Prostate gland (tissue), 2 donors: Measurements from ENCODE around the gene ARID3C. TPM values are rescaled to one million over a fixed set of nuclear protein-coding genes. Genes with fewer than 3 reads are reported as not detected.

ENCODE experiments used
- DNase-seq: peaks from one replicate; pipeline ENCODE4 v3.0.0-alpha.2; 2019; ENCODE audit warnings: low spot score
- H3K27ac ChIP-seq, 2 donors: fragments of 200-600 bp; sonication (generic); 2 replicates each; pipeline ENCODE4 v1.5.1; 2017 to 2019
- H3K27me3 ChIP-seq: fragments of 200-600 bp; sonication (generic); replicated peaks from 2 replicates; pipeline ENCODE4 v1.5.1; 2019; ENCODE audit not compliant: insufficient read depth
- H3K36me3 ChIP-seq, 2 donors: fragments of 200-600 bp; sonication (generic); 1 replicate in 1 of 2; 2 replicates in 1 of 2; pipeline versions ENCODE4 v1.5.1 to v1.8.1; 2017 to 2019
- H3K4me1 ChIP-seq: fragments of 200-600 bp; sonication (generic); replicated peaks from 2 replicates; pipeline ENCODE4 v1.5.1; 2019
- H3K4me3 ChIP-seq, 2 donors: fragments of 200-600 bp; sonication (generic); 2 replicates each; pipeline ENCODE4 v1.5.1; 2017 to 2019
- H3K9me3 ChIP-seq: fragments of 200-600 bp; sonication (generic); 2 replicates; pipeline ENCODE4 v1.5.1; 2017
- POLR2A ChIP-seq: fragments of 450-650 bp; IDR thresholded peaks from one replicate; pipeline ENCODE4 v1.6.1; 2016; ENCODE audit warnings: antibody characterized with exemption, mild to moderate bottlenecking
- POLR2AphosphoS5 ChIP-seq: sonication (generic); formaldehyde crosslinking; IDR thresholded peaks from one replicate; pipeline ENCODE4 v1.6.1; 2017; ENCODE audit warnings: antibody characterized with exemption
- WGBS: methylation state at CpG from one replicate; pipeline ENCODE4 v1.1.5; 2018; 5-methylcytosine and 5-hydroxymethylcytosine counted together
- intact Hi-C: fragments of 100-400 bp; cut with DNase I; formaldehyde crosslinking; loops from one replicate; pipeline ENCODE4 v1.14.2; 2022
- total RNA-seq, 2 donors: library from RNA; depleted of rRNA; stranded (reverse); fragments of >200 nt; gene quantifications; one replicate each; pipeline ENCODE4 v1.1.0, GENCODE V29; 2016
- TF ChIP-seq, protein P1 (sequence below), 4 experiments: fragments of 200-600 bp in 2 of 4; fragments of 450-650 bp in 2 of 4; sonication (generic) in 2 of 4; IDR thresholded peaks; 1 replicate in 3 of 4; 2 replicates in 1 of 4; pipeline ENCODE4 v1.5.1; 2016 to 2019; ENCODE audit warnings: antibody characterized with exemption in 4 of 4, mild to moderate bottlenecking in 2 of 4, moderate library complexity in 2 of 4

The ARID3C gene
- total RNA-seq, 2 donors from 2014 or later = 1.1 TPM; not detected in 1

DNA sequence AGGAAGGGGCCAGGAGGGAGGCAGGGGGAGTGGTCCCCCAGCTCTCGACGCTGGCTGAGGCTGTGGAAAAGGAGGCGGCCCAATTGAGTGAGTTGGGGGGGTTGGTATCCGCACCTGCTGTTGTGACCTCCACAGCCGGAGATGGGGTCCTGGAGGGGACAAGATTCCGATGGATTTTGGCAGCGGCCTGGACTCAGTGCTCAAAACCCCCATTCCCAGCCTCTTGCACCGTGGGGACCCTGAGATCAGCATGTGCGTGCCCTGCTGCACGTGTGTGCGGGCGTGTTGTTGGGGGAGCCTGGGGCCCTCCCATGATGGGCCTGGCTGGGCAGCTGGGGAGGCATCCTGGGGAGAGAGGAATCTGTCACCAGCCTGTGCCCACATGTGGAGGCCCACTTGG lies 54.3 kb downstream of the ARID3C start:
- TF ChIP-seq POLR2AphosphoS5 (no peak), POLR2A (no peak)
- TF ChIP-seq, protein P1, sequence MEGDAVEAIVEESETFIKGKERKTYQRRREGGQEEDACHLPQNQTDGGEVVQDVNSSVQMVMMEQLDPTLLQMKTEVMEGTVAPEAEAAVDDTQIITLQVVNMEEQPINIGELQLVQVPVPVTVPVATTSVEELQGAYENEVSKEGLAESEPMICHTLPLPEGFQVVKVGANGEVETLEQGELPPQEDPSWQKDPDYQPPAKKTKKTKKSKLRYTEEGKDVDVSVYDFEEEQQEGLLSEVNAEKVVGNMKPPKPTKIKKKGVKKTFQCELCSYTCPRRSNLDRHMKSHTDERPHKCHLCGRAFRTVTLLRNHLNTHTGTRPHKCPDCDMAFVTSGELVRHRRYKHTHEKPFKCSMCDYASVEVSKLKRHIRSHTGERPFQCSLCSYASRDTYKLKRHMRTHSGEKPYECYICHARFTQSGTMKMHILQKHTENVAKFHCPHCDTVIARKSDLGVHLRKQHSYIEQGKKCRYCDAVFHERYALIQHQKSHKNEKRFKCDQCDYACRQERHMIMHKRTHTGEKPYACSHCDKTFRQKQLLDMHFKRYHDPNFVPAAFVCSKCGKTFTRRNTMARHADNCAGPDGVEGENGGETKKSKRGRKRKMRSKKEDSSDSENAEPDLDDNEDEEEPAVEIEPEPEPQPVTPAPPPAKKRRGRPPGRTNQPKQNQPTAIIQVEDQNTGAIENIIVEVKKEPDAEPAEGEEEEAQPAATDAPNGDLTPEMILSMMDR (IDR thresholded peaks at IDR 0.05) = no peak
- no peak overlapping the region for H3K27ac ChIP-seq
- intact Hi-C loops = no loop called here
- no peaks in the 10 kb centered on the region for H3K4me1 ChIP-seq
- 94% methylated on average over 11 of the region's 12 CpGs for WGBS
- no peaks in the 10 kb centered on the region for H3K9me3 ChIP-seq
- H3K36me3 ChIP-seq = no peaks in the 10 kb centered on the region
- H3K27me3 ChIP-seq = peaks cover 4% of the 10 kb centered on the region
- no peak overlapping the region for H3K4me3 ChIP-seq
- no peak for DNase-seq

GRCh38 chr9:34573599-34574325 lies 55.1 kb downstream of the ARID3C start:
- Histone ChIP-seq H3K27ac (no peak overlapping the region), H3K36me3 (no peaks in the 10 kb centered on the region), H3K4me3 (no peak overlapping the region), H3K27me3 (peaks cover under 1% of the 10 kb centered on the region), H3K4me1 (no peaks in the 10 kb centered on the region), H3K9me3 (no peaks in the 10 kb centered on the region)
- 86% methylated on average over 17 of the region's 17 CpGs for WGBS
- intact Hi-C loops = no loop called here
- no peak for DNase-seq
- no peak for TF ChIP-seq POLR2AphosphoS5
- TF ChIP-seq, protein P1 (IDR thresholded peaks at IDR 0.05) = no peak
- no peak for TF ChIP-seq POLR2A

GRCh38 chr9:34572628-34573027 lies 56.2 kb downstream of the ARID3C start:
- Histone ChIP-seq H3K4me1 (no peaks in the 10 kb centered on the region), H3K9me3 (no peaks in the 10 kb centered on the region), H3K27ac (no peak overlapping the region), H3K4me3 (no peak overlapping the region), H3K27me3 (no peaks in the 10 kb centered on the region), H3K36me3 (no peaks in the 10 kb centered on the region)
- WGBS = 92% methylated on average over 6 of the region's 6 CpGs
- intact Hi-C loops = no loop called here
- TF ChIP-seq POLR2AphosphoS5 (no peak), POLR2A (no peak)
- TF ChIP-seq, protein P1 (IDR thresholded peaks at IDR 0.05) = no peak
- no peak for DNase-seq

DNA sequence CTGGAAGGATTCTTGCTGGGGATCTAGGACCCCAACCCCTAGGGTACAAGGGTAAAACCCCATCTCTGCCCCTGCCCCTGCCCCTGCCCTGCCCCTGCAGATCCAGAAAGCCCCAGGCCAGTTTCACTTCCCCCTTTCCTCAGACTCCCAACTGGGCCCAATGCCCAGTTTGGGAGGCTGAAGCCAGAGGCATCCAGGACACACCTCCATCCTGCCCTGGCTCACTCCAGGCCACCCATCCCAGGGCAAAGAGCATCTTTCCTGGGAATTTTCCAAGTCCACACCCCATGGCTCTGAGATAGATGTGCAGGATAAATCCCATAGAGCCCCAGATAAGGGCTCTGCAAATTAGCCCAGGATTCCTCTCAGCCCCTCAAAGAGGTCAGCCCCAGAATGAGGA lies 56.8 kb downstream of the ARID3C start:
- Histone ChIP-seq H3K9me3 (no peaks in the 10 kb centered on the region), H3K36me3 (no peaks in the 10 kb centered on the region), H3K4me3 (no peak overlapping the region), H3K4me1 (no peaks in the 10 kb centered on the region), H3K27me3 (no peaks in the 10 kb centered on the region), H3K27ac (no peak overlapping the region)
- intact Hi-C loops = no loop called here
- no peak for DNase-seq
- TF ChIP-seq POLR2A = no peak
- TF ChIP-seq POLR2AphosphoS5 = no peak
- TF ChIP-seq, protein P1 (IDR thresholded peaks at IDR 0.05) = no peak

GRCh38 chr9:34571481-34571810 lies 57.4 kb downstream of the ARID3C start:
- Histone ChIP-seq H3K27me3 (no peaks in the 10 kb centered on the region), H3K36me3 (no peaks in the 10 kb centered on the region), H3K27ac (no peak overlapping the region), H3K9me3 (no peaks in the 10 kb centered on the region), H3K4me3 (no peak overlapping the region), H3K4me1 (no peaks in the 10 kb centered on the region)
- DNase-seq = no peak
- intact Hi-C loops = no loop called here
- TF ChIP-seq POLR2AphosphoS5 (no peak), POLR2A (no peak)
- TF ChIP-seq, protein P1 (IDR thresholded peaks at IDR 0.05) = no peak
- WGBS = 56% methylated on average over 12 of the region's 12 CpGs
